IMR-90 (cell line): ENCODE measurements around the gene SYNGR1. TPM values are rescaled to one million over a fixed set of nuclear protein-coding genes. Genes with fewer than 3 reads are reported as not detected.

Experiments used
- ATAC-seq: fragments of 200-7000 bp; cut with Tn5 transposase; 2 replicates; pipeline ENCODE4 v1.9.1; 2020; ENCODE audit warnings: low read depth, mild to moderate bottlenecking, moderate library complexity
- BruUV-seq: library from RNA; stranded (reverse); fragments of 400-500 nt; replicated peaks from 2 replicates; lab custom pipeline; 2021; lab: Mats Ljungman, UMichigan
- CTCF ChIA-PET: fragments of 300-600 bp; formaldehyde crosslinking; extraction: SDS; loops from one replicate; lab custom pipeline; 2021; ENCODE audit warnings: antibody characterized with exemption; lab: Yijun Ruan, JAX
- POLR2A ChIA-PET: fragments of 300-600 bp; sonication (Branson Sonifier 250); formaldehyde crosslinking; loops from one replicate; lab custom pipeline; 2022; ENCODE audit warnings: antibody characterized with exemption; ENCODE audit not compliant: unreplicated experiment; lab: Charles Lee
- DNase-seq: peaks from one replicate; pipeline ENCODE4 v3.0.0; 2013
- H2AFZ ChIP-seq: replicated peaks from 2 replicates; pipeline ENCODE3; 2013; ENCODE audit warnings: low read length, mild to moderate bottlenecking; ENCODE audit not compliant: poor library complexity
- H2AK5ac ChIP-seq: 2 replicates; pipeline ENCODE4 v1.6.1; 2013; ENCODE audit warnings: low read depth, low read length, inconsistent platforms
- H2AK9ac ChIP-seq: replicated peaks from 2 replicates; pipeline ENCODE3; 2013; ENCODE audit warnings: mild to moderate bottlenecking, low read depth, low read length, moderate library complexity; ENCODE audit not compliant: poor library complexity
- H2BK120ac ChIP-seq: 2 replicates; pipeline ENCODE4 v1.6.1; 2013; ENCODE audit warnings: low read depth, low read length, inconsistent platforms
- H2BK15ac ChIP-seq: 3 replicates; pipeline ENCODE4 v1.6.1; 2013; ENCODE audit warnings: low read depth, low read length, inconsistent platforms
- H2BK20ac ChIP-seq: 2 replicates; pipeline ENCODE4 v1.6.1; 2013; ENCODE audit warnings: low read depth, mild to moderate bottlenecking, inconsistent platforms, low read length, moderate library complexity
- H2BK5ac ChIP-seq: 2 replicates; pipeline ENCODE4 v1.6.1; 2013; ENCODE audit warnings: mild to moderate bottlenecking, low read depth, low read length, inconsistent platforms; ENCODE audit not compliant: poor library complexity, severe bottlenecking
- H3K14ac ChIP-seq: replicated peaks from 2 replicates; pipeline ENCODE4 v1.6.1; 2013; ENCODE audit warnings: low read depth, low read length, inconsistent platforms
- H3K18ac ChIP-seq: 2 replicates; pipeline ENCODE4 v1.6.1; 2013; ENCODE audit warnings: low read depth, low read length, control low read depth
- H3K23ac ChIP-seq: 2 replicates; pipeline ENCODE4 v1.6.1; 2013; ENCODE audit warnings: low read depth, low read length, inconsistent platforms
- H3K27ac ChIP-seq: 2 replicates; pipeline ENCODE4 v1.5.1; 2013; ENCODE audit warnings: mild to moderate bottlenecking, control low read depth, low read length; ENCODE audit not compliant: insufficient read depth
- H3K27me3 ChIP-seq: 2 replicates; pipeline ENCODE4 v1.6.1; 2013; ENCODE audit warnings: low read length; ENCODE audit not compliant: control insufficient read depth, insufficient read depth
- H3K36me3 ChIP-seq: 2 replicates; pipeline ENCODE4 v1.6.1; 2013; ENCODE audit warnings: low read length, mixed read lengths; ENCODE audit not compliant: control insufficient read depth, insufficient read depth
- H3K4ac ChIP-seq: 2 replicates; pipeline ENCODE4 v1.6.1; 2013; ENCODE audit warnings: low read depth, low read length, inconsistent platforms
- H3K4me1 ChIP-seq: 2 replicates; pipeline ENCODE4 v1.6.1; 2013; ENCODE audit warnings: low read length, mixed read lengths; ENCODE audit not compliant: control insufficient read depth, insufficient read depth
- H3K4me2 ChIP-seq: 2 replicates; pipeline ENCODE4 v1.6.1; 2013; ENCODE audit warnings: low read depth, mild to moderate bottlenecking, control low read depth, low read length, moderate library complexity
- H3K4me3 ChIP-seq: 2 replicates; pipeline ENCODE4 v1.5.1; 2013; ENCODE audit warnings: low read depth, mild to moderate bottlenecking, control low read depth, low read length, moderate library complexity; ENCODE audit not compliant: insufficient read depth
- H3K56ac ChIP-seq: 2 replicates; pipeline ENCODE4 v1.6.1; 2013; ENCODE audit warnings: low read length, inconsistent platforms; ENCODE audit not compliant: insufficient read depth; ENCODE audit errors: extremely low read depth
- H3K79me1 ChIP-seq, 2 experiments: 2 replicates each; pipeline ENCODE4 v1.6.1; 2013; ENCODE audit warnings: low read length in 2 of 2, inconsistent platforms in 1 of 2, low read depth in 1 of 2
- H3K9ac ChIP-seq: 2 replicates; pipeline ENCODE4 v1.6.1; 2013; ENCODE audit warnings: low read depth, low read length, control low read depth
- H3K9me1 ChIP-seq: 2 replicates; pipeline ENCODE4 v1.6.1; 2013; ENCODE audit warnings: low read length, inconsistent platforms; ENCODE audit not compliant: insufficient read depth
- H3K9me3 ChIP-seq: 2 replicates; pipeline ENCODE4 v1.6.1; 2013; ENCODE audit warnings: low read length; ENCODE audit not compliant: control insufficient read depth, insufficient read depth
- H4K20me1 ChIP-seq: 2 replicates; pipeline ENCODE4 v1.6.1; 2013; ENCODE audit warnings: low read length, inconsistent platforms; ENCODE audit not compliant: insufficient read depth
- H4K5ac ChIP-seq: 2 replicates; pipeline ENCODE4 v1.6.1; 2013; ENCODE audit warnings: mild to moderate bottlenecking, low read depth, low read length, control low read depth
- H4K8ac ChIP-seq, 2 experiments: 2 replicates each; pipeline ENCODE4 v1.6.1; 2013; ENCODE audit warnings: low read depth in 2 of 2, low read length in 2 of 2, control low read depth in 1 of 2, inconsistent platforms in 1 of 2
- H4K91ac ChIP-seq: 2 replicates; pipeline ENCODE4 v1.6.1; 2013; ENCODE audit warnings: low read depth, low read length, inconsistent platforms; ENCODE audit not compliant: insufficient read depth
- BHLHE40 ChIP-seq: fragments of 150-350 bp; IDR thresholded peaks from 2 replicates; pipeline ENCODE4 v1.6.1; 2016; ENCODE audit warnings: mild to moderate bottlenecking, low read depth, low read length
- CEBPB ChIP-seq: IDR thresholded peaks from 2 replicates; pipeline ENCODE4 v1.6.1; 2012; ENCODE audit warnings: low read depth, low read length, improper control_type of control experiment
- ELK1 ChIP-seq: fragments of 150-350 bp; IDR thresholded peaks from 2 replicates; pipeline ENCODE4 v1.6.1; 2016; ENCODE audit warnings: low read depth, mild to moderate bottlenecking, low read length, moderate library complexity, borderline replicate concordance
- MAFK ChIP-seq: IDR thresholded peaks from 2 replicates; pipeline ENCODE4 v1.6.1; 2012; ENCODE audit warnings: low read depth, low read length, improper control_type of control experiment
- MAZ ChIP-seq: IDR thresholded peaks from 2 replicates; pipeline ENCODE4 v1.6.1; 2012; ENCODE audit warnings: low read depth, mild to moderate bottlenecking, low read length, improper control_type of control experiment, moderate library complexity, borderline replicate concordance
- MXI1 ChIP-seq: IDR thresholded peaks from 2 replicates; pipeline ENCODE4 v1.6.1; 2012; ENCODE audit warnings: low read depth, mild to moderate bottlenecking, low read length, moderate library complexity, borderline replicate concordance
- NFE2L2 ChIP-seq: fragments of 150-350 bp; IDR thresholded peaks from 2 replicates; pipeline ENCODE4 v1.6.1; 2016; ENCODE audit warnings: low read depth, mild to moderate bottlenecking, low read length
- POLR2A ChIP-seq: IDR thresholded peaks from 2 replicates; pipeline ENCODE4 v1.6.1; 2012; ENCODE audit warnings: mild to moderate bottlenecking, low read depth, low read length
- RCOR1 ChIP-seq: IDR thresholded peaks from 2 replicates; pipeline ENCODE4 v1.6.1; 2012; ENCODE audit warnings: mild to moderate bottlenecking, low read length, improper control_type of control experiment; ENCODE audit not compliant: insufficient replicate concordance
- SMC3 ChIP-seq: fragments of 150-350 bp; IDR thresholded peaks from 2 replicates; pipeline ENCODE4 v1.6.1; 2016; ENCODE audit warnings: low read depth, mild to moderate bottlenecking, antibody characterized with exemption, low read length, moderate library complexity
- USF2 ChIP-seq: fragments of 150-350 bp; IDR thresholded peaks from 2 replicates; pipeline ENCODE4 v1.6.1; 2017; ENCODE audit warnings: mild to moderate bottlenecking, antibody characterized with exemption, low read length, low read depth
- WGBS, 2 experiments: methylation state at CpG; one replicate each; pipeline versions ENCODE4 v1.1.5 to v1.1.7; 2013; ENCODE audit warnings: missing lambda C conversion rate in 2 of 2; ENCODE audit not compliant: insufficient read length in 1 of 2; ENCODE audit errors: extremely low coverage in 2 of 2; 5-methylcytosine and 5-hydroxymethylcytosine counted together
- dilution Hi-C: fragments of 300-500 bp; cut with HindIII; formaldehyde crosslinking; loops from one replicate; pipeline ENCODE4 v1.14.3; 2018; ENCODE audit warnings: low sequenced_read_pairs; ENCODE audit not compliant: unreplicated experiment
- in situ Hi-C: fragments of 300-500 bp; cut with MboI; formaldehyde crosslinking; loops from 3 replicates; pipeline ENCODE4 v1.14.3; 2019; ENCODE audit warnings: low sequenced_read_pairs, inconsistent platforms, mixed read lengths
- intact Hi-C: fragments of 100-400 bp; cut with micrococcal nuclease; formaldehyde crosslinking; loops from 2 replicates; pipeline ENCODE4 v1.10.0; 2022
- polyA plus RNA-seq, 3 experiments: library from polyadenylated mRNA; depleted of rRNA; stranded (reverse); fragments of >200 nt; gene quantifications; 2 replicates each; pipeline ENCODE4 v1.2.3, GENCODE V29; 2012; ENCODE audit warnings: low replicate concordance in 1 of 3
- total RNA-seq: library from RNA; depleted of rRNA; stranded (reverse); fragments of >200 nt; gene quantifications from 2 replicates; pipeline ENCODE4 v1.2.3, GENCODE V29; 2012

The SYNGR1 gene
- total and polyA plus RNA-seq, 2 of the 4 experiments (the other 2 are of a cell fraction), result 6.3 to 81.5 TPM

- peaks cover 2% of the 10 kb centered on the region; the same call in 1 of the 2 replicates for H3K36me3 ChIP-seq
- H2BK15ac ChIP-seq, result no peak overlapping the region
- no peak overlapping the region for H4K8ac ChIP-seq
- H3K23ac ChIP-seq, result no peak overlapping the region
- no peaks in the 10 kb centered on the region for H4K20me1 ChIP-seq
- H2AK9ac ChIP-seq, result peak overlapping the region; percentile 17
- BruUV-seq, result no TSS peak
- H4K91ac ChIP-seq, result no peak overlapping the region
- H3K4me3 ChIP-seq, result no peak overlapping the region
- H3K4ac ChIP-seq, result no peak overlapping the region
- no peaks in the 10 kb centered on the region for H3K9me3 ChIP-seq
- no peak for TF ChIP-seq CEBPB
- no peak for TF ChIP-seq BHLHE40
- TF ChIP-seq USF2, result no peak
- no peak for TF ChIP-seq MXI1
- no peak for TF ChIP-seq MAZ
- no peak for TF ChIP-seq RCOR1
- no peak for TF ChIP-seq SMC3
- TF ChIP-seq NFE2L2, result no peak
- TF ChIP-seq POLR2A, result no peak
- TF ChIP-seq MAFK, result no peak
- no peak for TF ChIP-seq ELK1
- H3K14ac ChIP-seq, result no peak overlapping the region
- CTCF ChIA-PET, result interaction anchor here (1.1 kb wide), 1 partner anchor 41 kb away, joined by 5 read pairs; no protein-coding TSS in a partner anchor
- 93% methylated on average over 3 of the region's 12 CpGs; no CpG with 5 or more reads in 1 of the 2 experiments for WGBS, 2 experiments
- POLR2A ChIA-PET, result no interaction called here
- no peak overlapping the region for H3K18ac ChIP-seq
- no peak overlapping the region for H2AFZ ChIP-seq
- in situ Hi-C loops (no loop called here), intact Hi-C loops (no loop called here), dilution Hi-C loops (no loop called here)
- no peak overlapping the region for H2AK5ac ChIP-seq
- H3K9ac ChIP-seq, result no peak overlapping the region
- no peak overlapping the region for H2BK5ac ChIP-seq
- H3K4me2 ChIP-seq, result no peak overlapping the region
- ATAC-seq (peak; percentile 31), DNase-seq (peak; percentile 46)
- peaks cover 11% of the 10 kb centered on the region for H3K4me1 ChIP-seq
- H3K79me1 ChIP-seq, result no peaks in the 10 kb centered on the region
- no peak overlapping the region for H4K5ac ChIP-seq
- no peak overlapping the region for H3K27ac ChIP-seq
- H2BK120ac ChIP-seq, result no peak overlapping the region
- H3K27me3 ChIP-seq, result no peaks in the 10 kb centered on the region
- no peak overlapping the region for H3K56ac ChIP-seq
- H3K9me1 ChIP-seq, result peaks cover 6% of the 10 kb centered on the region
- no peak overlapping the region for H2BK20ac ChIP-seq
Measured at GRCh38 chr22:39383841-39384625, 34.2 kb downstream of the SYNGR1 start.
